OCI-LY1 (cell line): ENCODE measurements around the gene EFNB2.

Experiments
- EZH2 ChIP-seq: fragments of 200-600 bp; sonication (generic), shearing (Covaris generic); IDR thresholded peaks from 2 replicates; pipeline ENCODE4 v1.8.0; 2017; ENCODE audit warnings: borderline replicate concordance, mixed run types, mild to moderate bottlenecking, antibody characterized with exemption, low read length, moderate library complexity, mixed read lengths
- TF ChIP-seq, protein P1 (sequence below): fragments of 200-600 bp; sonication (generic), shearing (Covaris generic); IDR thresholded peaks from 2 replicates; pipeline ENCODE4 v1.5.1; 2017; ENCODE audit warnings: mild to moderate bottlenecking, antibody characterized with exemption, low read length, moderate library complexity, mixed read lengths

DNA sequence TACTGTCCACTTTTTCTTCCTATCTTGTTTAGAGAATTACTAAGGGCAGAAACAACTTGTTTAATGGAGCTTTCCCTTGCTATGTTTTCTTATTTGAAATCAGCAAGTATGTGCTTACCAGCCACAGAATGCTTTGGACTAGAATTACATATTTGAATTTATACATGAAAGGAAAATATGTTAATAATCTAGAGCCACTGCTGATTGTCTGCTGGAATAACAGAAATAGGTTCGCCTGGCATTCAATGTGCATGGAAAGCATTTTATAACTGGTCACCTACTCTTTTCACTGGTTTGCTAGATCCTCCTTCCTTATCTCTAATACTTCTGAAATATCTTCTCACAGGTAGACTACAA, 8.0 kb downstream of the EFNB2 start:
- TF ChIP-seq, protein P1, sequence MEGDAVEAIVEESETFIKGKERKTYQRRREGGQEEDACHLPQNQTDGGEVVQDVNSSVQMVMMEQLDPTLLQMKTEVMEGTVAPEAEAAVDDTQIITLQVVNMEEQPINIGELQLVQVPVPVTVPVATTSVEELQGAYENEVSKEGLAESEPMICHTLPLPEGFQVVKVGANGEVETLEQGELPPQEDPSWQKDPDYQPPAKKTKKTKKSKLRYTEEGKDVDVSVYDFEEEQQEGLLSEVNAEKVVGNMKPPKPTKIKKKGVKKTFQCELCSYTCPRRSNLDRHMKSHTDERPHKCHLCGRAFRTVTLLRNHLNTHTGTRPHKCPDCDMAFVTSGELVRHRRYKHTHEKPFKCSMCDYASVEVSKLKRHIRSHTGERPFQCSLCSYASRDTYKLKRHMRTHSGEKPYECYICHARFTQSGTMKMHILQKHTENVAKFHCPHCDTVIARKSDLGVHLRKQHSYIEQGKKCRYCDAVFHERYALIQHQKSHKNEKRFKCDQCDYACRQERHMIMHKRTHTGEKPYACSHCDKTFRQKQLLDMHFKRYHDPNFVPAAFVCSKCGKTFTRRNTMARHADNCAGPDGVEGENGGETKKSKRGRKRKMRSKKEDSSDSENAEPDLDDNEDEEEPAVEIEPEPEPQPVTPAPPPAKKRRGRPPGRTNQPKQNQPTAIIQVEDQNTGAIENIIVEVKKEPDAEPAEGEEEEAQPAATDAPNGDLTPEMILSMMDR = no peak
- TF ChIP-seq EZH2 = no peak
